Thymus (tissue), 11 donors: ENCODE measurements around the gene TBX1. TPM values are rescaled to one million over a fixed set of nuclear protein-coding genes. Genes with fewer than 3 reads are reported as not detected.

Source experiments
- DNase-seq, 9 donors: peaks; one replicate each; pipeline ENCODE4 v3.0.0-alpha.2; 2013; ENCODE audit warnings: low spot score in 9 of 9, low read depth in 6 of 9, missing footprints in 1 of 9
- H3K27ac ChIP-seq, 2 donors: one replicate each; pipeline ENCODE4 v1.5.1; 2013; ENCODE audit warnings: control low read depth in 1 of 2, low read depth in 1 of 2, low read length in 1 of 2, mild to moderate bottlenecking in 1 of 2, moderate library complexity in 1 of 2
- H3K27me3 ChIP-seq, 2 donors: one replicate each; pipeline ENCODE4 v1.5.1; 2013; ENCODE audit warnings: low read length in 1 of 2; ENCODE audit not compliant: control insufficient read depth in 2 of 2, insufficient read depth in 1 of 2
- H3K36me3 ChIP-seq, 2 donors: one replicate each; pipeline ENCODE4 v1.5.1; 2013; ENCODE audit warnings: low read length in 1 of 2, mild to moderate bottlenecking in 1 of 2, moderate library complexity in 1 of 2; ENCODE audit not compliant: control insufficient read depth in 2 of 2, insufficient read depth in 2 of 2
- H3K4me1 ChIP-seq, 2 donors: one replicate each; pipeline ENCODE4 v1.5.1; 2013; ENCODE audit warnings: low read length in 2 of 2; ENCODE audit not compliant: control insufficient read depth in 2 of 2, insufficient read depth in 2 of 2
- H3K4me3 ChIP-seq, 2 donors: one replicate each; pipeline ENCODE4 v1.5.1; 2013; ENCODE audit warnings: low read length in 2 of 2, control low read depth in 1 of 2, mild to moderate bottlenecking in 1 of 2
- H3K9me3 ChIP-seq, 2 donors: one replicate each; pipeline ENCODE4 v1.5.1; 2013; ENCODE audit warnings: low read length in 1 of 2, mild to moderate bottlenecking in 1 of 2; ENCODE audit not compliant: control insufficient read depth in 2 of 2, insufficient read depth in 1 of 2
- WGBS: extraction: QIAGEN DNeasy Blood & Tissue Kit; methylation state at CpG from one replicate; pipeline ENCODE4 v1.1.7; 2013; 5-methylcytosine and 5-hydroxymethylcytosine counted together
- polyA plus RNA-seq: library from polyadenylated mRNA; stranded (reverse); fragments of 200-250 nt; gene quantifications from one replicate; pipeline ENCODE4 v1.2.3, GENCODE V29; 2013
- total RNA-seq: library from RNA; stranded (reverse); fragments of 120-200 nt; gene quantifications from one replicate; pipeline ENCODE4 v1.2.4, GENCODE V29; 2013
- donor health status: healthy.

The TBX1 gene
- total and polyA plus RNA-seq, 2 donors: 0.05 to 0.96 TPM

DNA sequence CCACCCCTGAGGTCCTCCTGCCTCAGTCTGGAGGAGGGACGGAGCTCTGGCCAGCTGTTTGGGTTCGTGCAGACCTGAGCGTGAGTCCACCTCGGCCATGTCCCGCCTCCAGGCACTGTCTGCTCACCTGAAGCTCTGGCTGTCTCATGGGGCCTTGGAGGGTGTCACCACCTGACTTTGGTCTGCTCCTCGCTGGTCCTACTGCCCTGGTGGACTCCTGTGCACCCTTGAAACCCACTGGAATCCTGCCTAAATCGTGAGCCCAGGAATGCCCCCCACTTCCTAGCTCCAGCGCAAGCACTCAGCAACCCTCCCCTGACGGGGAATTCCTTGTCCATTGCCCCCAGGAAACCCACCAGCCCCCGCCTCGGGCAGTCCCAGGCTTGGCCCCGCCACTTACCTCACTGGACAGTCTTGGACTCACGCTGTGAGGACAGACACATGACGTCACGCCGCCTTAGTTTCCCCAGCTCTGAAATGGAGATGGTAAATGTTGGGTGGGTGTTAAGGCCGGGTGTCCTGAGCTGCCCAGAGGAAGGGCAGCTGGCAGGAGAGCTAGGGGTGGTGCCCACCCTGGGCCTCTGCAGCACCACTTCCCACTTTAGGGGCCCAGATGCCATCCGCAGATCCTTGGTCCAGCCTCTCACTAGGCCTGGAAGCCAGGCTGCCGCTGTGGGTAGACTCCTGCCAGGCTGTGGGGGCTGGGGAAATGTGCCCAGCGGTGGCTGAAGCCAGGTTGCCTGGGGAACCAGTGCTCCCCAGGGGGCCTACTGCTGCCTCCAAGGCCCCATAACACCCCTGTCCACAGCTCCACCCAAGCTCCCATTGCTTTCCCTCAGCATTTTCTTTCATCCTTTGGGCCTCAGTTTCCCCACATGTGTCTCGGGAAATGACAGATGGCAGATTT is 18.2 kb upstream of the TBX1 start:
- Histone ChIP-seq H3K9me3 (no peaks in the 10 kb centered on the region), H3K27ac (no peak overlapping the region), H3K4me3 (no peak overlapping the region), H3K27me3 (peaks cover 0 to 36% of the 10 kb centered on the region in 2 donors), H3K36me3 (no peaks in the 10 kb centered on the region), H3K4me1 (no peaks in the 10 kb centered on the region)
- 95% methylated on average over 21 of the region's 21 CpGs for WGBS
- no peak for DNase-seq

GRCh38 chr22:19743081-19743480 is 17.5 kb upstream of the TBX1 start:
- no peak for DNase-seq
- Histone ChIP-seq H3K4me3 (no peak overlapping the region), H3K36me3 (no peaks in the 10 kb centered on the region), H3K9me3 (no peaks in the 10 kb centered on the region), H3K27ac (no peak overlapping the region), H3K4me1 (no peaks in the 10 kb centered on the region), H3K27me3 (peaks cover 0 to 39% of the 10 kb centered on the region in 2 donors)
- WGBS: 99% methylated on average over 6 of the region's 6 CpGs

- H3K27me3 ChIP-seq: peaks cover 0 to 41% of the 10 kb centered on the region in 2 donors
- no peaks in the 10 kb centered on the region for H3K9me3 ChIP-seq
- no peak overlapping the region for H3K4me3 ChIP-seq
- H3K4me1 ChIP-seq: no peaks in the 10 kb centered on the region
- no peak for DNase-seq
- no peak overlapping the region for H3K27ac ChIP-seq
- WGBS: 96% methylated on average over 4 of the region's 4 CpGs
- no peaks in the 10 kb centered on the region for H3K36me3 ChIP-seq
Measured at GRCh38 chr22:19743651-19744050, 16.9 kb upstream of the TBX1 start.

GRCh38 chr22:19744350-19745006 is 16.1 kb upstream of the TBX1 start:
- H3K4me3 ChIP-seq: no peak overlapping the region
- peaks cover 0 to 2% of the 10 kb centered on the region in 2 donors for H3K9me3 ChIP-seq
- H3K4me1 ChIP-seq: no peaks in the 10 kb centered on the region
- no peaks in the 10 kb centered on the region for H3K36me3 ChIP-seq
- no peak overlapping the region for H3K27ac ChIP-seq
- DNase-seq: no peak
- peaks cover 1 to 41% of the 10 kb centered on the region in 2 donors for H3K27me3 ChIP-seq
- 96% methylated on average over 13 of the region's 13 CpGs for WGBS

DNA sequence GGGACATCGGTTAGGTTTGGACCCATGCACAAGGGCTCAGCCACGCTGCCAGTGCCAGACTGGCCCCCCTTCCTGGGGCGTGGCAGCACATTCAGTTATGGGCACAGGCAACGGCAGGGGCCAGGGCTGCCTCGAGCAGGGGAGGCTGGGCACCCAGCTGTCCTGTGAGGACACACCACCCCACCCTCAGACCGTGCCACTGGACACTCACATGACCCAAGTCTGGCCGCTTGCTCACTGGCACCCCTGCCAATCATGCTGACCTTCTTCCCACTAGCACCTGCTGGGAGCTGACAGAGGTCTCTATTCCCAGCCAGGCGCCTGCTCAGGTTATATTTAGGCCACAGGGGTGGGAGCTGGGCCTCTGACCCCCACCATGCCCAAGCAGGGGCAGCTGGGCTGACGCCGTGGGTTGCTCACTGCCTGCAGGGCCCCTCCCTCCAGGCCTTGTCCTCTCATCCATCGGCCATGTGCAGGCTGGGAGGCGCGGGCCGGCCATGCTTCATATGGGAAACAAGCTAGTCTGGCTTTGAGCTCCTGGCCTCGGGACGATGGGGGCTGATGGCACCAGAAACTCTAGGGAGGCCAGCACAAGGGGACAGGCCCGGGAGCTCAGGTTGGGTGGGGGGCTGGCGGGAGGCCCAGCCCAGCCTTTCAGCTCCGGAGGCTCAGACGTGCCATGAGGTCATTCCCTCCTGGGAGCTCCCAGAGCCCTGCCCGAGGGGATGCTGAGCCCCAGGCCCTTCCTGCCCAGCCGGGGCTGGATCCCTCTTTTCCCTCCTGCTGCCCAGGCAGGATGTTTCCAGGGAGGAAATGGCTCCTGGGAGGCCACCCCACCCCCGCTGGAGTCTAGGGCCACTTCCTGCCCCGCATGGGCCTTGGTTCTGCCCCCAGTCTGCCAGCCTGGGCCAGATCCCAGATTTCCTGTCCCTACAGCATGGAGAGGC is 15.2 kb upstream of the TBX1 start:
- H3K4me1 ChIP-seq: no peaks in the 10 kb centered on the region
- H3K36me3 ChIP-seq: no peaks in the 10 kb centered on the region
- H3K4me3 ChIP-seq: no peak overlapping the region
- no peak for DNase-seq
- H3K27ac ChIP-seq: no peak overlapping the region
- H3K27me3 ChIP-seq: peaks cover 2 to 49% of the 10 kb centered on the region in 2 donors
- peaks cover 0 to 2% of the 10 kb centered on the region in 2 donors for H3K9me3 ChIP-seq
- WGBS: 93% methylated on average over 24 of the region's 24 CpGs

DNA sequence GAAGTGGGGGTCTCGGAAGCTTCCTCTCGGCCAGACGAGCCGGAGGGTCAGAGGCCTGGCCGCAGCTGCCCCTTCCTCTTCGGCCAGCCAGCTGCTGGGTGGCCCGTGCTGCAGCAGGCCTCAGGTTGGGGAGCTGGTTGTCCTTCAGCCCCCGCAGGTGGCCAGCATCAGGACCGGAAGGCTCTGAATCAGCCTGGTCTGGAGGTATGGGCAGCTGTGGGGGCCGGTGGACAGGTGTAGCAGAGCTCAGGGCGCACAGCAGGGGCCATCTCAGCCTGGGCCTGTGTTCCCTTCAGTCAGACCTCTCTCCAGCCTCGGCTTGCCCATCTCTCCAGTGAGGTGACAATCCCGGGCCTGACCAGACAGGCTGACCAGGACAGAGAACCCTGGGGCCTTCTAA is 13.9 kb upstream of the TBX1 start:
- WGBS: 96% methylated on average over 13 of the region's 13 CpGs
- Histone ChIP-seq H3K27me3 (peaks cover 4 to 55% of the 10 kb centered on the region in 2 donors), H3K9me3 (peaks cover 0 to 2% of the 10 kb centered on the region in 2 donors), H3K4me3 (no peak overlapping the region), H3K4me1 (no peaks in the 10 kb centered on the region), H3K36me3 (no peaks in the 10 kb centered on the region), H3K27ac (no peak overlapping the region)
- no peak for DNase-seq

- Histone ChIP-seq H3K4me3 (no peak overlapping the region), H3K9me3 (peaks cover 0 to 2% of the 10 kb centered on the region in 2 donors), H3K4me1 (no peaks in the 10 kb centered on the region), H3K36me3 (no peaks in the 10 kb centered on the region), H3K27me3 (peaks cover 8 to 62% of the 10 kb centered on the region in 2 donors), H3K27ac (no peak overlapping the region)
- no peak for DNase-seq
- 90% methylated on average over 12 of the region's 12 CpGs for WGBS
Measured at GRCh38 chr22:19747551-19747950, 13.0 kb upstream of the TBX1 start.

DNA sequence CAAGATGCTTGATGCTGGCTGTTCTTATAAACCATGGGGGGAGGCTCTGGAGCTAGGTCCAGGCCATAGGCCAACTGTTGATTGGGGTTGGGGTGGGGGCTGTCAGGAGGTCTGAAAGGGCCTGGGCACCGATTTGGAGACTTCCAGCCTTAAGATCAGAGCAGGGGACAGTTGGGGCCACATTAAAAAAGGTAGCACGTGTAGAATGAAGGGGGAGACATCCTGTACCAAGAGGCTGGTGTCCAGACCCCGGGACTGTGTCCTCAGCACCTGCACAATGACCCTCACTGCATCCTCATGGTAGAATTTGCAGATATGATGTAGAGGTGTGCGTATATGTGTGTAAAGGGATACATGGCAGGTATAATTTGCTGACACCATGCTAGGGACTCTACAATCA is 12.4 kb upstream of the TBX1 start:
- Histone ChIP-seq H3K9me3 (peaks cover 2% of the 10 kb centered on the region in 2 donors), H3K27ac (no peak overlapping the region), H3K27me3 (peaks cover 11 to 68% of the 10 kb centered on the region in 2 donors), H3K4me1 (no peaks in the 10 kb centered on the region), H3K4me3 (no peak overlapping the region), H3K36me3 (no peaks in the 10 kb centered on the region)
- 91% methylated on average over 4 of the region's 4 CpGs for WGBS
- DNase-seq: no peak
